Duodenal mucosa (tissue), 2 donors: ENCODE measurements around the gene IRF4.

ENCODE experiments used
- H3K27ac ChIP-seq: one replicate; pipeline ENCODE4 v1.7.0; 2013; ENCODE audit warnings: low read depth, low read length
- H3K27me3 ChIP-seq, 2 donors: one replicate each; pipeline ENCODE4 v1.7.0; 2013; ENCODE audit warnings: low read length in 2 of 2, control low read depth in 1 of 2; ENCODE audit not compliant: insufficient read depth in 2 of 2, control insufficient read depth in 1 of 2
- H3K36me3 ChIP-seq, 2 donors: one replicate each; pipeline ENCODE4 v1.7.0; 2013; ENCODE audit warnings: low read length in 2 of 2, control low read depth in 1 of 2; ENCODE audit not compliant: insufficient read depth in 2 of 2, control insufficient read depth in 1 of 2
- H3K4me1 ChIP-seq, 2 donors: one replicate each; pipeline ENCODE4 v1.7.0; 2013; ENCODE audit warnings: low read length in 2 of 2, control low read depth in 1 of 2; ENCODE audit not compliant: insufficient read depth in 2 of 2, control insufficient read depth in 1 of 2
- H3K4me3 ChIP-seq, 2 donors: one replicate each; pipeline ENCODE4 v1.7.0; 2013; ENCODE audit warnings: low read length in 2 of 2, low read depth in 1 of 2
- H3K9ac ChIP-seq, 2 donors: one replicate each; pipeline ENCODE4 v1.7.0; 2013; ENCODE audit warnings: low read length in 2 of 2, low read depth in 1 of 2
- H3K9me3 ChIP-seq, 2 donors: one replicate each; pipeline ENCODE4 v1.7.0; 2013; ENCODE audit warnings: low read length in 2 of 2, control low read depth in 1 of 2; ENCODE audit not compliant: control insufficient read depth in 1 of 2

Gene IRF4

GRCh38 chr6:451336-451735 lies 59.8 kb downstream of the IRF4 start:
- Histone ChIP-seq H3K27ac (no peak overlapping the region), H3K36me3 (no peaks in the 10 kb centered on the region), H3K4me3 (no peak overlapping the region), H3K27me3 (no peaks in the 10 kb centered on the region), H3K9me3 (no peaks in the 10 kb centered on the region), H3K9ac (no peak overlapping the region), H3K4me1 (no peaks in the 10 kb centered on the region)

GRCh38 chr6:451847-452246 lies 60.3 kb downstream of the IRF4 start:
- no peak overlapping the region for H3K4me3 ChIP-seq
- no peak overlapping the region for H3K27ac ChIP-seq
- H3K9ac ChIP-seq = no peak overlapping the region
- H3K36me3 ChIP-seq = no peaks in the 10 kb centered on the region
- no peaks in the 10 kb centered on the region for H3K4me1 ChIP-seq
- H3K27me3 ChIP-seq = no peaks in the 10 kb centered on the region
- H3K9me3 ChIP-seq = no peaks in the 10 kb centered on the region

- Histone ChIP-seq H3K4me3 (no peak overlapping the region), H3K9ac (no peak overlapping the region), H3K9me3 (no peaks in the 10 kb centered on the region), H3K27me3 (no peaks in the 10 kb centered on the region), H3K4me1 (no peaks in the 10 kb centered on the region), H3K36me3 (no peaks in the 10 kb centered on the region), H3K27ac (no peak overlapping the region)
Observed at GRCh38 chr6:452301-453067, 60.9 kb downstream of the IRF4 start.

- Histone ChIP-seq H3K27ac (no peak overlapping the region), H3K9me3 (no peaks in the 10 kb centered on the region)
Observed at GRCh38 chr6:453152-453551, 61.6 kb downstream of the IRF4 start.

GRCh38 chr6:454148-454991 lies 62.8 kb downstream of the IRF4 start:
- Histone ChIP-seq H3K9me3 (no peaks in the 10 kb centered on the region), H3K27ac (no peak overlapping the region), H3K27me3 (no peaks in the 10 kb centered on the region), H3K4me3 (no peak overlapping the region), H3K4me1 (no peaks in the 10 kb centered on the region), H3K9ac (no peak overlapping the region), H3K36me3 (no peaks in the 10 kb centered on the region)

More at GRCh38 chr6:453152-453551, 61.6 kb downstream of the IRF4 start:
- H3K4me1 ChIP-seq = no peaks in the 10 kb centered on the region
- no peaks in the 10 kb centered on the region for H3K27me3 ChIP-seq
- no peak overlapping the region for H3K9ac ChIP-seq
- H3K36me3 ChIP-seq = no peaks in the 10 kb centered on the region
- H3K4me3 ChIP-seq = no peak overlapping the region

GRCh38 chr6:455006-455585 lies 63.5 kb downstream of the IRF4 start:
- no peak overlapping the region for H3K4me3 ChIP-seq

GRCh38 chr6:455835-456234 lies 64.3 kb downstream of the IRF4 start:
- no peaks in the 10 kb centered on the region for H3K9me3 ChIP-seq
- no peaks in the 10 kb centered on the region for H3K36me3 ChIP-seq
- no peak overlapping the region for H3K9ac ChIP-seq
- H3K27ac ChIP-seq = no peak overlapping the region
- H3K4me1 ChIP-seq = no peaks in the 10 kb centered on the region
- H3K27me3 ChIP-seq = no peaks in the 10 kb centered on the region
- no peak overlapping the region for H3K4me3 ChIP-seq

More at GRCh38 chr6:455006-455585, 63.5 kb downstream of the IRF4 start:
- H3K4me1 ChIP-seq = no peaks in the 10 kb centered on the region
- no peak overlapping the region for H3K27ac ChIP-seq
- no peaks in the 10 kb centered on the region for H3K9me3 ChIP-seq
- no peak overlapping the region for H3K9ac ChIP-seq
- no peaks in the 10 kb centered on the region for H3K27me3 ChIP-seq
- no peaks in the 10 kb centered on the region for H3K36me3 ChIP-seq

- no peaks in the 10 kb centered on the region for H3K27me3 ChIP-seq
- H3K4me1 ChIP-seq = no peaks in the 10 kb centered on the region
- H3K36me3 ChIP-seq = no peaks in the 10 kb centered on the region
- no peaks in the 10 kb centered on the region for H3K9me3 ChIP-seq
- no peak overlapping the region for H3K9ac ChIP-seq
- H3K4me3 ChIP-seq = no peak overlapping the region
- H3K27ac ChIP-seq = no peak overlapping the region
Observed at GRCh38 chr6:456358-456867, 64.9 kb downstream of the IRF4 start.

- Histone ChIP-seq H3K27me3 (no peaks in the 10 kb centered on the region), H3K27ac (no peak overlapping the region), H3K4me1 (no peaks in the 10 kb centered on the region), H3K36me3 (no peaks in the 10 kb centered on the region), H3K4me3 (no peak overlapping the region), H3K9me3 (no peaks in the 10 kb centered on the region), H3K9ac (no peak overlapping the region)
Observed at GRCh38 chr6:456887-457286, 65.3 kb downstream of the IRF4 start.
